Effector CD8-positive, alpha-beta T cell (primary cell): ENCODE results near the gene SLC1A4.
"Not testable (repeated sequence)": the region's sequence is repeated elsewhere in the genome, so short reads cannot be mapped to it uniquely, and the experiment has no call there.

Experiments
- DNase-seq: peaks from one replicate; lab custom pipeline; 2025; lab: John Stamatoyannopoulos, UW

Gene SLC1A4

GRCh38 chr2:65026154-65026553 is 37.0 kb downstream of the SLC1A4 start:
- no peak for DNase-seq

GRCh38 chr2:65026704-65027464 is 37.7 kb downstream of the SLC1A4 start:
- no peak for DNase-seq

GRCh38 chr2:65027616-65028244 is 38.5 kb downstream of the SLC1A4 start:
- no peak for DNase-seq

- DNase-seq, result no peak
Measured at GRCh38 chr2:65030476-65031332, 41.5 kb downstream of the SLC1A4 start.

- no peak for DNase-seq
Measured at GRCh38 chr2:65031341-65032018, 42.3 kb downstream of the SLC1A4 start.

GRCh38 chr2:65032019-65032975 is 43.1 kb downstream of the SLC1A4 start:
- DNase-seq, result no peak

- DNase-seq, result no peak
Measured at GRCh38 chr2:65033178-65033577, 44.0 kb downstream of the SLC1A4 start.

- not testable (repeated sequence) for DNase-seq
Measured at GRCh38 chr2:65033667-65034066, 44.5 kb downstream of the SLC1A4 start.

GRCh38 chr2:65035351-65035943 is 46.2 kb downstream of the SLC1A4 start:
- no peak for DNase-seq

GRCh38 chr2:65037178-65037577 is 48.0 kb downstream of the SLC1A4 start:
- no peak for DNase-seq

- no peak for DNase-seq
Measured at GRCh38 chr2:65039640-65040039, 50.4 kb downstream of the SLC1A4 start.

GRCh38 chr2:65040400-65041261 is 51.4 kb downstream of the SLC1A4 start:
- peak; percentile 63 for DNase-seq

GRCh38 chr2:65043001-65043400 is 53.8 kb downstream of the SLC1A4 start:
- no peak for DNase-seq

- DNase-seq, result no peak
Measured at GRCh38 chr2:65044097-65044735, 55.0 kb downstream of the SLC1A4 start.

- DNase-seq, result no peak
Measured at GRCh38 chr2:65045651-65046050, 56.5 kb downstream of the SLC1A4 start.

- no peak for DNase-seq
Measured at GRCh38 chr2:65046633-65047407, 57.6 kb downstream of the SLC1A4 start.

GRCh38 chr2:65049010-65049639 is 59.9 kb downstream of the SLC1A4 start:
- no peak for DNase-seq

GRCh38 chr2:65050931-65051330 is 61.7 kb downstream of the SLC1A4 start:
- DNase-seq, result no peak
